ENCODE results near the gene C18orf54.

- TF ChIP-seq NBN (IDR thresholded peaks at IDR 0.05; ENCODE audit: low read depth) = no peak
- no peak for TF ChIP-seq RAD51 (IDR thresholded peaks at IDR 0.05; ENCODE audit: borderline replicate concordance, low read depth)
Observed at GRCh38 chr18:54411781-54412180, 54.1 kb downstream of the C18orf54 start.

Measured in K562 (cell line).